T-cell (primary cell): Measurements from ENCODE around the gene XXYLT1. TPM values are rescaled to one million over a fixed set of nuclear protein-coding genes. Genes with fewer than 3 reads are reported as not detected.

Experiments
- ATAC-seq, 4 experiments: fragments of 200-7000 bp in 3 of 4; fragments of 150-1000 bp in 1 of 4; cut with Tn5 transposase; replicated peaks in 1 of 4; 1 replicate in 3 of 4; 2 replicates in 1 of 4; pipeline ENCODE4 v1.10.0; 2021; ENCODE audit warnings: moderate library complexity in 3 of 4, mild to moderate bottlenecking in 2 of 4, moderate number of reproducible peaks in 1 of 4
- CTCF ChIA-PET, 2 donors: fragments of 300-600 bp; sonication (Branson Sonifier 250); formaldehyde crosslinking; loops; one replicate each; lab custom pipeline; 2022; ENCODE audit warnings: antibody characterized with exemption in 2 of 2; lab: Charles Lee
- POLR2A ChIA-PET, 2 donors: fragments of 300-600 bp; sonication (Branson Sonifier 250); formaldehyde crosslinking; loops; one replicate each; lab custom pipeline; 2022; ENCODE audit warnings: antibody characterized with exemption in 2 of 2; lab: Charles Lee
- DNase-seq, 35 experiments: peaks; one replicate each; pipeline versions ENCODE4 v3.0.0 to v3.0.0-alpha.2; 2013 to 2023
- H3K27ac ChIP-seq: one replicate; pipeline ENCODE4 v1.5.1; 2013; ENCODE audit warnings: low read length
- H3K27me3 ChIP-seq, 2 experiments: replicated peaks in 1 of 2; 1 replicate in 1 of 2; 2 replicates in 1 of 2; pipeline versions ENCODE4 v1.6.1 to v1.7.0; 2013; ENCODE audit warnings: low read length in 1 of 2, mixed read lengths in 1 of 2; ENCODE audit not compliant: control insufficient read depth in 2 of 2, insufficient read depth in 2 of 2; ENCODE audit errors: extremely low read depth in 1 of 2
- H3K36me3 ChIP-seq, 2 donors: 1 replicate in 1 of 2; 2 replicates in 1 of 2; pipeline versions ENCODE4 v1.6.1 to v1.7.0; 2013; ENCODE audit warnings: low read length in 1 of 2; ENCODE audit not compliant: control insufficient read depth in 2 of 2, insufficient read depth in 1 of 2; ENCODE audit errors: extremely low read depth in 1 of 2
- H3K4me1 ChIP-seq, 2 experiments: 1 replicate in 1 of 2; 2 replicates in 1 of 2; pipeline versions ENCODE4 v1.6.1 to v1.7.0; 2013; ENCODE audit warnings: low read length in 2 of 2, mixed read lengths in 1 of 2; ENCODE audit not compliant: insufficient read depth in 2 of 2, control insufficient read depth in 1 of 2; ENCODE audit errors: extremely low read depth in 1 of 2
- H3K4me3 ChIP-seq, 2 donors: 1 replicate in 1 of 2; 2 replicates in 1 of 2; pipeline versions ENCODE4 v1.5.1 to v1.7.0; 2013; ENCODE audit warnings: mild to moderate bottlenecking in 2 of 2, low read length in 1 of 2, moderate library complexity in 1 of 2; ENCODE audit not compliant: control insufficient read depth in 1 of 2; ENCODE audit errors: extremely low read depth in 1 of 2
- H3K9me3 ChIP-seq: 2 replicates; pipeline ENCODE4 v1.7.0; 2013
- H3K27ac Mint-ChIP-seq, 2 donors: one replicate each; pipeline ENCODE4 v1.8.0; 2020 to 2021; ENCODE audit warnings: mild to moderate bottlenecking in 2 of 2, mixed read lengths in 2 of 2
- H3K27me3 Mint-ChIP-seq, 2 donors: one replicate each; pipeline ENCODE4 v1.8.0; 2021 to 2022; ENCODE audit warnings: mixed read lengths in 2 of 2
- H3K36me3 Mint-ChIP-seq: one replicate; pipeline ENCODE4 v1.8.0; 2021; ENCODE audit warnings: mixed read lengths
- H3K4me1 Mint-ChIP-seq, 3 donors: one replicate each; pipeline ENCODE4 v1.8.0; 2020 to 2022; ENCODE audit warnings: mixed read lengths in 3 of 3, mild to moderate bottlenecking in 1 of 3
- H3K4me3 Mint-ChIP-seq, 3 donors: one replicate each; pipeline ENCODE4 v1.8.0; 2020 to 2022; ENCODE audit warnings: mild to moderate bottlenecking in 3 of 3, mixed read lengths in 3 of 3, moderate library complexity in 3 of 3
- H3K9me3 Mint-ChIP-seq, 3 donors: one replicate each; pipeline ENCODE4 v1.8.0; 2020 to 2022; ENCODE audit warnings: mixed read lengths in 3 of 3
- WGBS: methylation state at CpG from one replicate; pipeline ENCODE4 v1.1.5; 2013; ENCODE audit warnings: missing lambda C conversion rate; ENCODE audit not compliant: insufficient coverage; 5-methylcytosine and 5-hydroxymethylcytosine counted together
- total RNA-seq, 35 experiments: library from RNA in 6 of 35; stranded (reverse) in 6 of 35; fragments of 120-200 nt in 1 of 35; gene quantifications; one replicate each; pipeline versions ENCODE4 v1.2.1 to v1.2.4 and lab custom pipeline; 2013 to 2026

Gene XXYLT1
- total RNA-seq, 5 donors from 2014 or later (not counting 1 experiment from before 2014, with no cell fraction given) = 4.6 to 9.1 (median 5.7) TPM

DNA sequence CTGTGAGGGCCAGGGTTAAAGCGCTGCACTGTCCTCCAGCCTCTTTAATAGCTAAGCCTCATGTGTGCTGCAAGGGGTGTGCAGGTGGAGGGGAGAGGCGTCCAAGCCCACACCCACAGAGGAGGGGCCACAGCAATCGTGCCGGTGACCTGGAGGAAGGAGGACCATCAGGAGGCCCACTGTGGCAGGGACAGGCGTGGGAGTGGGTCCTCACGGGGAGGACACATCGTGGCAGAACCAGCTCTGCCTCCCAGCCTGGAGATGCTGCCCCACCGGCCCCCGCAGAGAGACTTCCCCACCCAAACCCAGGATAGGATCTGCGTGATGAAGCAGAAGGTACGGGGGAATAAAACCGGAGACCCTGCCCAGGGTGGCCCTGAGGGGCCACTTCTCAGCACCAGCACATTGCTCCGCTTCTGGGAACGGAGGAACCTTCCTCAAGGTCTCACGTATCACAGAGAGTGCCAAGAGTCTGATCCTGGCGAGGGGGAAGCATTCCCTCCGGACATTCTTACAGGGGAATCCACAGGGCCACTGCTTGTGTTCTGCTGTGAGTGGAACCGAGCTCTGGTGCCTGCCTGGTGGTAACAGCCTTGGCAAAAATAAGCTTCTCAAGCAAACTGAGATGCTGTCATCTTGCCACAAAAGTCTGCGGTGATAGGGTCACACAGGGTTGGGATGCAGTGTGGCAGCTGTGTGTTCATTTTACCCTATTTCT is 199.8 kb downstream of the XXYLT1 start:
- Mint-ChIP-seq H3K9me3 (no peaks in the 10 kb centered on the region), H3K4me3 (no peak overlapping the region), H3K4me1 (no peaks in the 10 kb centered on the region), H3K27ac (no peak overlapping the region), H3K36me3 (peaks cover 15% of the 10 kb centered on the region), H3K27me3 (no peaks in the 10 kb centered on the region)
- Histone ChIP-seq H3K27me3 (no peaks in the 10 kb centered on the region), H3K4me3 (no peak overlapping the region), H3K4me1 (peaks cover 0 to 5% of the 10 kb centered on the region in 2 experiments), H3K27ac (no peak overlapping the region), H3K36me3 (peaks cover 3 to 13% of the 10 kb centered on the region in 2 donors), H3K9me3 (no peaks in the 10 kb centered on the region)
- ATAC-seq (no peak), DNase-seq (no peak)
- ChIA-PET CTCF (no interaction called here), POLR2A (interaction anchor here in 1 of 2 donors (0.6 kb wide), 1 partner anchor 227 kb away, joined by 5 read pairs; no protein-coding TSS in a partner anchor)
- WGBS = 92% methylated on average over 16 of the region's 19 CpGs

DNA sequence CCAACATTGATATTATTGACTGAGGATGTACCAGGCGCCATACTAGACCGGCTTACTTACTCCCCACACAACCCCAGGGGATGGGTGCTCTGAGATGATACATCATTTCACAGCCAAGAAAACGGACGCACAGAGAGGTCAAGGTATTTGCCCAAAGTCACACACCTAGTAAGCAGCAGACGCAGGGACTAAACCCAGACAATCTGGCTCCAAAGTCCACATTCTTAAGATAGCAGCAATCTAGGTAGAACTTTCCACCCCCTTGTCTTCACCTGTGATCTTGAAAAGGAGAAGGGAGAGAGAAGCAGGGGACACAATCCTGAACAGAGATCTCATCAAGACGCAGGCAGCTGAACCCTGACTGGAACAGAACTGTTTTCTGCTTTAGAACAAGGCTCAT is 200.6 kb downstream of the XXYLT1 start:
- Mint-ChIP-seq H3K9me3 (no peaks in the 10 kb centered on the region), H3K27ac (no peak overlapping the region), H3K4me1 (no peaks in the 10 kb centered on the region), H3K36me3 (peaks cover 15% of the 10 kb centered on the region), H3K4me3 (no peak overlapping the region), H3K27me3 (no peaks in the 10 kb centered on the region)
- ATAC-seq (no peak), DNase-seq (no peak)
- no peak overlapping the region for H3K4me3 ChIP-seq
- H3K4me1 ChIP-seq = no peaks in the 10 kb centered on the region
- H3K36me3 ChIP-seq = peaks cover 3 to 13% of the 10 kb centered on the region in 2 donors
- no peak overlapping the region for H3K27ac ChIP-seq
- ChIA-PET POLR2A (no interaction called here), CTCF (no interaction called here)
- 94% methylated on average over 3 of the region's 6 CpGs for WGBS
- no peaks in the 10 kb centered on the region for H3K9me3 ChIP-seq
- no peaks in the 10 kb centered on the region for H3K27me3 ChIP-seq

DNA sequence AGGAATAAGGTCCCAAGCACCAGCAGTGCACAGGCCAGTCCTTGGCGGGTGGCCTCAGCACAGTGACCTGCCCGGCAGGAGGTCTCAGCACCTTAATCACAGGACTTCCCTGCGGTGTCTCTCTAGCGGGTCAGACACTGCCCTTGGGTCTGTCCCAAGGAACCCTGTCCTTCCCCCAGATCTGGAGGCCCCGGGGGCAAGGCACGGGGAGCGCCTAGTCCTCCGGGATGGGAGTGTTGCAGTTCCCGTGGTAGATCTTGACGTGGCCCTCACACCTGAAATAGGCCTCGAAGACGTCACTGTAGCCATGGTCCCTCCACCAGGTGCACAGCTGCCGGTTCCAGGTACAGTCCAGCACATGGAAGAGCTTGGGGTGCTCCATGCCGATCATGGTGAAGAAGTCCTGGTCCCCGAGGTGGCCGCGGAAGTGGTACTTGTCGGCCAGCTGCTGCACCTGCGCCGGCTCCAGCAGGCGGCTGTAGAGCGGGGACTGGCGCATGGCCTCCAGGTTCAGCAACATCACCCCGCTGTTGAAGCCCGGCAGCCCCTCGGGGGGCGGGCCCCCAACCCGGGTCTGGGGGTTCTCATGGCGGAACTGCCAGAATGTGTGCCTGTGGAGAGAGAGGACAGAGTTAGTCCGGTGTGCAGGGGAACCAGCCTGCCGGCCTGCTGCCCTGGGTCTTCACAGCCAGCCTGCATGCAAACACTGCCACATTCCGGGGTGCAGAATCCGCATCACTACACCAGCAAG is 201.3 kb downstream of the XXYLT1 start:
- Histone ChIP-seq H3K4me1 (no peaks in the 10 kb centered on the region), H3K27me3 (no peaks in the 10 kb centered on the region), H3K36me3 (peaks cover 3 to 13% of the 10 kb centered on the region in 2 donors), H3K27ac (no peak overlapping the region), H3K4me3 (no peak overlapping the region), H3K9me3 (no peaks in the 10 kb centered on the region)
- H3K27me3 Mint-ChIP-seq = no peaks in the 10 kb centered on the region
- ATAC-seq (no peak), DNase-seq (no peak)
- H3K27ac Mint-ChIP-seq = no peak overlapping the region
- H3K4me1 Mint-ChIP-seq = no peaks in the 10 kb centered on the region
- no peaks in the 10 kb centered on the region for H3K9me3 Mint-ChIP-seq
- ChIA-PET CTCF (no interaction called here), POLR2A (no interaction called here)
- peaks cover 15% of the 10 kb centered on the region for H3K36me3 Mint-ChIP-seq
- 94% methylated on average over 26 of the region's 33 CpGs for WGBS
- no peak overlapping the region for H3K4me3 Mint-ChIP-seq

GRCh38 chr3:195068084-195069080 is 202.6 kb downstream of the XXYLT1 start:
- H3K27ac Mint-ChIP-seq = no peak overlapping the region
- ChIA-PET POLR2A (no interaction called here), CTCF (interaction anchor here in 1 of 2 donors (0.6 kb wide), 1 partner anchor 204 kb away, joined by 3 read pairs; no protein-coding TSS in a partner anchor)
- peaks cover 15% of the 10 kb centered on the region for H3K36me3 Mint-ChIP-seq
- H3K27me3 Mint-ChIP-seq = no peaks in the 10 kb centered on the region
- ATAC-seq (no peak), DNase-seq (no peak)
- no peaks in the 10 kb centered on the region for H3K4me1 ChIP-seq
- H3K9me3 Mint-ChIP-seq = no peaks in the 10 kb centered on the region
- no peak overlapping the region for H3K4me3 ChIP-seq
- no peaks in the 10 kb centered on the region for H3K9me3 ChIP-seq
- H3K27me3 ChIP-seq = no peaks in the 10 kb centered on the region
- no peaks in the 10 kb centered on the region for H3K4me1 Mint-ChIP-seq
- no peak overlapping the region for H3K27ac ChIP-seq
- H3K4me3 Mint-ChIP-seq = no peak overlapping the region
- 98% methylated on average over 9 of the region's 18 CpGs for whole genome bisulfite sequencing
- H3K36me3 ChIP-seq = peaks cover 3 to 13% of the 10 kb centered on the region in 2 donors

DNA sequence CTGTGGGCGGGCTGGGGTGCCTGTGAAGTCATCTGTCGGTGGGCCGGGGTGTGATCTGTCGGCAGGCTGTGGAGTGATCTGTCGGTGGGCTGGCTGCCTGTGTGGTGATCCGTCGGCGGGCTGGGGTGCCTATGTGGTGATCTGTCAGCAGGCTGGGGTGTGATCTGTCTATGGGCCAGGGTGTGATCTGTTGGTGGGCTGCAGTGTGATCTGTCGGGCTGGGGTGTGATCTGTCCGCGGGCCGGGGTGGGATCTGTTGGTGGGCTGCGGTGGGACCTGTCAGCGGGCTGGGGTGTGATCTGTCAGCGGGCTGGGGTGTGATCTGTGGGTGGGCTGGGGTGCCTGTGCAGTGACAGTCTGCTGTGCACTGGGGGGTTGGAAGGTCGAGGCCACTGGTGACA is 204.5 kb downstream of the XXYLT1 start:
- Mint-ChIP-seq H3K4me1 (no peaks in the 10 kb centered on the region), H3K4me3 (no peak overlapping the region), H3K27me3 (peaks cover 0 to under 1% of the 10 kb centered on the region in 2 donors), H3K36me3 (peaks cover 15% of the 10 kb centered on the region), H3K27ac (no peak overlapping the region), H3K9me3 (no peaks in the 10 kb centered on the region)
- peaks cover 0 to 13% of the 10 kb centered on the region in 2 donors for H3K36me3 ChIP-seq
- ChIA-PET CTCF (no interaction called here), POLR2A (no interaction called here)
- ATAC-seq (no peak), DNase-seq (no peak)
- no peaks in the 10 kb centered on the region for H3K9me3 ChIP-seq
- no peak overlapping the region for H3K27ac ChIP-seq
- WGBS = no CpG with 5 or more reads among the region's 16 CpGs
- H3K27me3 ChIP-seq = peaks cover 0 to 8% of the 10 kb centered on the region in 2 experiments
- no peak overlapping the region for H3K4me3 ChIP-seq
- H3K4me1 ChIP-seq = no peaks in the 10 kb centered on the region

- ATAC-seq (no peak), DNase-seq (no peak)
- Mint-ChIP-seq H3K36me3 (peaks cover 15% of the 10 kb centered on the region), H3K4me3 (no peak overlapping the region), H3K27me3 (peaks cover 0 to 3% of the 10 kb centered on the region in 2 donors), H3K27ac (no peak overlapping the region), H3K4me1 (no peaks in the 10 kb centered on the region), H3K9me3 (no peaks in the 10 kb centered on the region)
- Histone ChIP-seq H3K4me1 (no peaks in the 10 kb centered on the region), H3K27ac (no peak overlapping the region), H3K4me3 (no peak overlapping the region), H3K27me3 (peaks cover 0 to 14% of the 10 kb centered on the region in 2 experiments), H3K36me3 (peaks cover 0 to 13% of the 10 kb centered on the region in 2 donors), H3K9me3 (no peaks in the 10 kb centered on the region)
- no CpG with 5 or more reads among the region's 13 CpGs for WGBS
- ChIA-PET POLR2A (no interaction called here), CTCF (no interaction called here)
These were observed 205.1 kb downstream of the XXYLT1 start for GRCh38 chr3:195065864-195066185.
